HG03558 (cell line): ENCODE measurements around the gene TBX5.

Source experiments
- ATAC-seq: cut with Tn5 transposase; IDR thresholded peaks from one replicate; pipeline ENCODE4 v1.9.1; 2021; ENCODE audit warnings: moderate number of reproducible peaks; ENCODE audit not compliant: unreplicated experiment; ENCODE audit errors: extremely low read depth

The TBX5 gene

GRCh38 chr12:114434341-114434740 lies 28.4 kb upstream of the TBX5 start:
- ATAC-seq, result no peak

DNA sequence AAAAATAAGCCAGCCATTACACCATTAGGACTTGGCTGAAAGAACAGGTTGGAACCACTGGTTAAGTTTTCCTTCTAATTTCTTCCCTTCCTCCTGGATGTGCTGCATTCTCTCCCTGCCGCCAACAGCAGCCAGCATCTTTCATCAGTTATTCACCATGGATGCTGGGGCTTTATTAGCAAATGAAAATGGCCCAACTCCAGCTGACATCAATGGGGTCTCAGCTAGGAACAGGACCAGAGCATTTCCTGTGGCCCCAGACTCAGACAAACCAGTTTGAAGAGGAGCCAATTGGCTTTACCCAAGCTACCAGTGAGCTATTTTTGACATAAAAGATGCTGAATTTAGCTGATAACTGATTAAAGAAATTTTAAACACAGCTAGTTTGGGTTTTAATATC lies 26.0 kb upstream of the TBX5 start:
- no peak for ATAC-seq

GRCh38 chr12:114430306-114430705 lies 24.4 kb upstream of the TBX5 start:
- no peak for ATAC-seq

DNA sequence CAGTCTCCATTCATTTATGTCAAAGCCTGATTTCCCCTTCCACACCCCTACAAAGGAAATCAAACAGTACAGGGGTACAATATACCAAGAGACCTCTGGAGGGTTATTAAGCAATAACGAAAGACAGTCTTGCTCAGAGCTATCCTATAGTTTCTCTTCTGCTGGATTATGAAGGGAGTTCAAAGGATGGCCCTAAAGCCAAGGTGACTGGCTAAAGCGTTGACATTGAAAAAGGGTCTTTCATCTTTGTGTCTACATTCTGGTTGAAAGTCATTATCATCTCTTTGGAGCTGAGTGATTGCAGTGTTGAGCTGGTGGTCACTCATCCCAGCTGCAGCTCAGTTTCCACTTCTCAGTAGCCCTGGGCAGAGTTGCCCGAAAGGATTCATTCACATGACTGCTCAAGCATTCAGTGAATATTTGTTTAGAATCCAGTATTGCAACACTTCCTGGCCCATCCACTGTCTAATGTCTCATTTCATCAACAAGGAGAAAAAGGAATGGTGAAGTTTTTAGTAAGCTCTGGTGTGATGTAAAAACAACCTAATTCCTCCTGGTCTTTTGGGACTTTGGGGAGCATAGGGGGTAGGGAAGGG lies 19.2 kb upstream of the TBX5 start:
- ATAC-seq, result no peak

DNA sequence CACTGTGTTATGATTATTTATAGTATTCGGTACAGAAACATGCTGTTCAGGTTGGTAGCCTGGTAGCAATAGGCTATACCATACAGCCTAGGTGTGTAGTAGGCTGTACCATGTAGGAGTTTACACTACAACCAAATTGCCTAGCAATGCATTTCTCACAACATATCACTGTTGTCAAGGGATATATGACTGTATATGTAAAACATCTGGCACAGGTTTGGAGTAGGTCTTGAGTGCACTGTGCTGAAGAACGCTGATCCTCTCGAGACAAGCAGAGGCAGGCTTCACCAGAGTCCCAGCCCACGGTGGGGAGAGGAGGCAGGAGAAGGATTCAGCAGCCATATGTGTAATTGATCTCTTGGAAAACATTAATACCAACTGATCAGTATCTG lies 15.0 kb upstream of the TBX5 start:
- ATAC-seq, result no peak

DNA sequence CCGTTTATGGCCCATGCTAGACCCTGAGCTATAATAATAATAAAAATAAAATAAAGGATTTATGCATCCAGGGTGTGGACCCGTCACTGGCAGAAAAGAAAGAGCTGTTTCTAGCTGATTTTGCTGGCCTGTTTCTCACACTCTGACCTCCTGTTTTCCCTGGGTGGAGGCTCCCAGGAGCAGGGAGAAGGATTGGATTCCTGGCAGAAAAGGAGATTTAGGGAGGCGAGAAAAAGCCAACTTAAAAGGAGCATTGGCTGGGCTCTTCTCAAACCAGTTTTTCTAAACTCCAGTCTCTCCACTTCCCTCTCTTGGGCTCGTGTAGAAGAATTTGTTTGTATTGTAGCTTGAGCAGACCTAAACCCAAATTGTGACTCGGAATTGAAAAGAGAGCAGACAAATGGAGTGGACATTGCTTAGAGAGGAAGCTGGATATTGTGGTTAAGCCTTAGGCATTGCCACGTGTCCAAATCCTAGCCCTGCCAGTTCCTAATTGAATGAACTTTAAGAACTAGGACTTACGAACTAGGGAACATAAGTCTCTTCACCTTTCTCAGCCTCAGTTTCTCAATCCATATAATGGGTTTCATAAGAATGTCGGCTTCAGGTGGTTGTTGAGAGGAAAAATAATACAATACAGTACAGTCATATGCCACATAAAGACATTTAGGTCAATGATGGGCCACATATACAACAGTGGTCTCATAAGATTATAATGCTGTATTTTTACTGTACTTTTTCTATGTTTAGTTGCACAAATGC lies 14.4 kb upstream of the TBX5 start:
- ATAC-seq, result no peak

GRCh38 chr12:114416028-114416427 lies 10.1 kb upstream of the TBX5 start:
- ATAC-seq, result no peak

- ATAC-seq, result no peak
Observed at GRCh38 chr12:114415525-114415868, 9.6 kb upstream of the TBX5 start.

- ATAC-seq, result no peak
Observed at GRCh38 chr12:114414866-114415524, 9.1 kb upstream of the TBX5 start.

GRCh38 chr12:114414031-114414865 lies 8.3 kb upstream of the TBX5 start:
- ATAC-seq, result no peak

GRCh38 chr12:114412825-114413749 lies 7.1 kb upstream of the TBX5 start:
- ATAC-seq, result no peak

GRCh38 chr12:114412307-114412706 lies 6.4 kb upstream of the TBX5 start:
- no peak for ATAC-seq

DNA sequence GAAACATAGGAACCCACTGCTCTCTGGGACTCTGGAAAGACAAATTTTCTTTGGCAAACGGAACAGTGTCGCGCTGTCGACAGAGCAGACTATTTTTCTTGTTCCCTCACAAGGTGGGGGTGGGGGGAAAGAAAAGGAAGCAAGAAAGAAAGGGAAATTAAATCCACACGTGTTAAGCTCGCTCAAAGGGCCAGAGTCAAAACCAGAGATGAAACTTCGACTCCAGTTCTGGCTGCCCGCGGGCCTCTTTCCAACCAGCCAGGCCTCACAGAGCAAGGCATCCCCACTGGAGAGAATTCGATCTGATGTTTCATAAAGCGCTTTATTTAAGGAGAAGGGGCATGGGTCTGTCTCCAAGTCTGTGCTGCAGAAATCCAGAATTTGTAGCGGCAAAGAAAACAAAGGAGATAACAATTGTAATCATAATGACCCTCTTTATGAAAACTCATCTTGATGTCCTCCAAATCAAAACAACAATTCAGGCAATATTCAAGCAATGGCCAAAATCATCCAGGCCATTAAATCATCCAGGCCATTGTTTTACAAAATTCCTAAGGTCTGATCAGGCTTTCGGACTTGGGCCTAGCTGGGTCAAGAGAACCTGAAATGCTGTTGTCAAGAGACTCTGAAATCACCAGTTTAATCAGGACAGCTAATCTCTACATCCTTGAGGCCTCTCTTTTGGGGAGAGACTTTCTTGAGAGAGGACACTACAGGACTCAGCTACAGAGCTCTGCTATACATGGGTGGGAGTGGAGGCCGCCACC lies 5.3 kb upstream of the TBX5 start:
- ATAC-seq, result no peak

DNA sequence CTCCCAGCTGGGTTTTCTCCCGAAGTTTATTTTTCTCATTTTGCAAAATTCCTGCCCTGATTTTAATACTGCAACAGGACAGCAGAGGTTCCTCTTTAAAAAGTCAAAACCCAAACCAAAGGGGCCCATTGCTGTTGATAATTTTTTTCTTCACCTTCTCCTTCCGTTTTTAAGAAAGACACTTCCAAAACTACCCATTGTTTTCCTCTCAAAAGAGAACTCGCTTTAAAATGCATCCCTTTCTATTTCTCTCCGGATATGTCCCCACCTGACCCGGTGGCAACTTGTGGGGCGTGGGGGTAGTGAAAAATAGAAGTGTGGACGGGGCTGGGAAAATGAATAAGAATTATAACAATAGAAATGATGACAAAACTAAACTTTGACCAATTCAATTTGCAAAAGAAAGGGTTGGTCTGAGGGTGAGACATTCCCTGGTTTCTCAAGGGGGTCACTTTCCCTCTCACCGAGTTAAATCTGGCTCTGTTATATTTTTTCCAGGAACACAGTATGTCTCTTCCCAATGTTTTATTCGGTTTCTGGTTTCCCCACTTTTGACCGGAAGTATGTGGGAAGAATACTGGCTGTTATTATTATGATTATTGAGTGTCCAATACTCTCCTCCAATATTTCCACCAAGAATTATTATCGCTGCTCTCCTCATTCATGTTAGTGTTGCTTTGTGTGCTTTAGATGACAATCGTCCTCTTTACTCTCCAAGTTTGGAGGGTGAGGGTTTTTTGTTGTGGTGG lies 4.1 kb upstream of the TBX5 start:
- ATAC-seq, result no peak

- ATAC-seq, result no peak
Observed at GRCh38 chr12:114408886-114409851, 3.2 kb upstream of the TBX5 start.

- no peak for ATAC-seq
Observed at GRCh38 chr12:114408471-114408885, 2.5 kb upstream of the TBX5 start.

DNA sequence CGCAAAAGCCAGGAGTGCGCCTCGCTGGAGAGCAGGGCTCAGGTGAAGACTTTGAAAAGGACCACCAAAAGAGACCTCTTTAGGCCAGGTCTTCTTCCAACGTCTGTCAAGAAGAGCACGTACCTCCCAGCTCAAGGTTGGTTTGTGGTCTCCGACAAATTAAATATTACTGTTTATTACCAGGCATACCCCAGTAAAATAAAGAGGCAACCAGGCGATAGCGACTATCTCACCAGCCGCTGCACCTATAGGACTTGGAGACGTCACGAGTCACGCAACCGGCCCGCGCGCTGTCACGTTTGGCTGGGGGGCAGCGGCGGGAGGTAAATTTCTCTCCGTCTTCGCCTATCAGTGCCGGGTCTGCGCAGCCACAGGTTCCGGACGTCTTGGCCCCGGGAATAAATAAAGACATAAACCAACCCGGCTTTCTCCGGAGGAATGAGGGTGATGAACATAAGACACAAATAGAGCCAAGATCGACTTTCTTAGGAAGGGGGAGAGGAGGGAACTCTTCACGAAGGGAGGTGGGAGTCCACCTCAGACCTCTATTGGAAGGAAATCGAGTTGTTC lies 2.0 kb upstream of the TBX5 start:
- ATAC-seq, result no peak
